Progenitor cell of endocrine pancreas (in vitro differentiated cells): ENCODE measurements around the gene EXOG. TPM values are rescaled to one million over a fixed set of nuclear protein-coding genes. Genes with fewer than 3 reads are reported as not detected.

ENCODE experiments used
- DNase-seq: peaks from one replicate; pipeline ENCODE4 v3.0.0; 2021; ENCODE audit warnings: low spot score; ENCODE audit not compliant: unreplicated experiment
- H3K27ac Mint-ChIP-seq: 2 replicates; pipeline ENCODE4 v1.8.0; 2021; ENCODE audit warnings: mild to moderate bottlenecking, moderate library complexity, mixed read lengths
- H3K27me3 Mint-ChIP-seq: 2 replicates; pipeline ENCODE4 v1.8.0; 2021; ENCODE audit warnings: mixed read lengths
- H3K36me3 Mint-ChIP-seq: 2 replicates; pipeline ENCODE4 v1.8.0; 2022; ENCODE audit warnings: mixed read lengths; ENCODE audit not compliant: insufficient read depth
- H3K4me1 Mint-ChIP-seq: 2 replicates; pipeline ENCODE4 v1.8.0; 2021; ENCODE audit warnings: low read depth, mixed read lengths
- H3K4me3 Mint-ChIP-seq: 2 replicates; pipeline ENCODE4 v1.8.0; 2021; ENCODE audit warnings: low read depth, mild to moderate bottlenecking, moderate library complexity, mixed read lengths
- H3K9me3 Mint-ChIP-seq: 2 replicates; pipeline ENCODE4 v1.8.0; 2021; ENCODE audit warnings: low read depth, mixed read lengths
- total RNA-seq: library from RNA; stranded (reverse); gene quantifications from 2 replicates; pipeline ENCODE4 v1.2.1, GENCODE V29; 2021
- TF ChIP-seq, protein P1 (sequence below): fragments of 200-600 bp; sonication (generic); IDR thresholded peaks from one replicate; pipeline ENCODE4 v1.5.0; 2021; ENCODE audit warnings: antibody characterized with exemption, mild to moderate bottlenecking; ENCODE audit not compliant: unreplicated experiment

EXOG gene
- total RNA-seq, 1 donor from 2014 or later: 15.2 TPM

DNA sequence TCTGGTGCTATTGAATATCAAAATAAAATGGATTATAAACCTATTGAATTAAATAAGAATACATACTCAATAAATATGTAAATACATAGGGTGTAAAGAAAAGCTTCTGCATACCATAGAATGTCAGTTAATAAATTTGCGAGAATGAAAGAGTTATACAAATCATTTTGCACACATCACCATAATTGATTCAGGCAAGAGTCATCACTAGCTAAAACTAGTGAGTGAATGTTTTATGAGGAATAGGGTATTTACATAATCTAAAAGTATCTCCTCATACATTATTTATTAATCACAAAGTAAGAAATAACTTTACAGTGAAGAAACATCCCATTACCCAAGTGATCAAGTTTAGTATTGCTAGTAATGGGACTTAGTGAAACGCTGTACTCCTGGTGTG is 13.6 kb downstream of the EXOG start:
- no peak for DNase-seq
- TF ChIP-seq, protein P1, sequence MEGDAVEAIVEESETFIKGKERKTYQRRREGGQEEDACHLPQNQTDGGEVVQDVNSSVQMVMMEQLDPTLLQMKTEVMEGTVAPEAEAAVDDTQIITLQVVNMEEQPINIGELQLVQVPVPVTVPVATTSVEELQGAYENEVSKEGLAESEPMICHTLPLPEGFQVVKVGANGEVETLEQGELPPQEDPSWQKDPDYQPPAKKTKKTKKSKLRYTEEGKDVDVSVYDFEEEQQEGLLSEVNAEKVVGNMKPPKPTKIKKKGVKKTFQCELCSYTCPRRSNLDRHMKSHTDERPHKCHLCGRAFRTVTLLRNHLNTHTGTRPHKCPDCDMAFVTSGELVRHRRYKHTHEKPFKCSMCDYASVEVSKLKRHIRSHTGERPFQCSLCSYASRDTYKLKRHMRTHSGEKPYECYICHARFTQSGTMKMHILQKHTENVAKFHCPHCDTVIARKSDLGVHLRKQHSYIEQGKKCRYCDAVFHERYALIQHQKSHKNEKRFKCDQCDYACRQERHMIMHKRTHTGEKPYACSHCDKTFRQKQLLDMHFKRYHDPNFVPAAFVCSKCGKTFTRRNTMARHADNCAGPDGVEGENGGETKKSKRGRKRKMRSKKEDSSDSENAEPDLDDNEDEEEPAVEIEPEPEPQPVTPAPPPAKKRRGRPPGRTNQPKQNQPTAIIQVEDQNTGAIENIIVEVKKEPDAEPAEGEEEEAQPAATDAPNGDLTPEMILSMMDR: no peak
- Mint-ChIP-seq H3K9me3 (no peaks in the 10 kb centered on the region), H3K27ac (no peak overlapping the region), H3K27me3 (no peaks in the 10 kb centered on the region), H3K36me3 (peaks cover 7% of the 10 kb centered on the region), H3K4me1 (no peaks in the 10 kb centered on the region), H3K4me3 (no peak overlapping the region)

DNA sequence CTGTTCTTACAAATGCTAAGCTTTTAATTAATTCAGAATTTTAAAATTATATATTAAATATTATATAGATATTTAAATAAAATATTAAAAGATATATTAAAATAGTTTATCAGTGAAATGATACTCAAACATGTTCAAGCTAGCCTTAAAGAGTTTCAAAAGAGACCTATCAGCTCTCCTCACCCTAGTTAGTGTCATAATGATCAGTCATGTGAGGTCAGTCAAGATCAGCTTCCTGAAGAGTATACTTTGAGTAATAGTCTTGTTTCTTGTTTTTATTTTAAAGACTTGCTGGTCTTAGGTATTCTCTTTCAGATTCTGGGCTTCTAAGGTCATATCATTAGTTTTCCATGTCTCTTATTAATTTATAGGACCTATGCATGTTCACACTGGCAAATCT is 14.5 kb downstream of the EXOG start:
- TF ChIP-seq, protein P1: no peak
- Mint-ChIP-seq H3K4me1 (no peaks in the 10 kb centered on the region), H3K4me3 (no peak overlapping the region), H3K36me3 (peaks cover 8% of the 10 kb centered on the region), H3K27me3 (no peaks in the 10 kb centered on the region), H3K27ac (no peak overlapping the region), H3K9me3 (no peaks in the 10 kb centered on the region)
- DNase-seq: no peak

DNA sequence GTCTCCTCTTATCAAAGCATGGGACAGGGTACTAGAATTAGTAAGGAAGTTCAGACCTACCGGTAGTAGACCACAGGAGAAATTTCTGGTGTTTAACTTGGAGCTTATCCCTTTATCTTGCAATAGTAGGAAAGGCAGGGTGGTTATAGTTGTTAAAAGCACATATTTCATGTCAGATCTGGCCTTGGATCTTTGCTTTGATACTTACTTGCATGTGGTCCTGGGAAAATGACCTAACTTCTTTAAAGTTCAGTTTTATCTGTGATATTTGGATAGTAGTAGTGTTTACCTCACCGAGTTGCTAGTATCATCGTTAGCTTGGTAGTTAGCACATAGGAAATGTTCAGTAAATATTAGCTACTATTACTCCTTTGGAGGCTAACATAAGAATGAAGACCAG is 15.4 kb downstream of the EXOG start:
- no peak overlapping the region for H3K4me3 Mint-ChIP-seq
- TF ChIP-seq, protein P1: no peak
- H3K9me3 Mint-ChIP-seq: no peaks in the 10 kb centered on the region

DNA sequence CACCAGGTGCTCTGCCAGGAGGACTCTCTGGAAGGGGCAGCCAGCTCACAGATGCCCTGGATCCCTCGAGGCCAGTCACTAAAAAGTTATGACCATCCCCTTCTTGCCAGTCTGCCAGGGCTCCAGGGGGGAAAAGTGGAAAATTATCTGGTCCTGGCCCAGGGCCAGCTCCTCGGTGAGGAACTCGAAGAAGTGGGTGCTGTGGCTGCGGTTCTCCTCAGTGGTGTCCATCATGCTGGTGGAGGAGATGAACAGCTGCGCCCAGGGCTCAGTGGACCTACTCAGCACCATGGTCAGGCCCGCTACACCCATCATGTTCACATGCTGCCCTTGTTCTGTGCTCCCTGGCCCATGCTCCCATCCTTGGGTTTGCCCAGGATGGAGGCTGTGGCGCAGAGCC is 19.2 kb downstream of the EXOG start:
- TF ChIP-seq, protein P1: no peak
- Mint-ChIP-seq H3K4me1 (peaks cover 4% of the 10 kb centered on the region), H3K36me3 (peaks cover 4% of the 10 kb centered on the region), H3K27me3 (no peaks in the 10 kb centered on the region), H3K9me3 (no peaks in the 10 kb centered on the region), H3K4me3 (no peak overlapping the region), H3K27ac (no peak overlapping the region)
- DNase-seq: no peak

More for the DNA sequence above, 15.4 kb downstream of the EXOG start:
- Mint-ChIP-seq H3K36me3 (peaks cover 8% of the 10 kb centered on the region), H3K27me3 (no peaks in the 10 kb centered on the region), H3K27ac (no peak overlapping the region), H3K4me1 (no peaks in the 10 kb centered on the region)
- DNase-seq: no peak

DNA sequence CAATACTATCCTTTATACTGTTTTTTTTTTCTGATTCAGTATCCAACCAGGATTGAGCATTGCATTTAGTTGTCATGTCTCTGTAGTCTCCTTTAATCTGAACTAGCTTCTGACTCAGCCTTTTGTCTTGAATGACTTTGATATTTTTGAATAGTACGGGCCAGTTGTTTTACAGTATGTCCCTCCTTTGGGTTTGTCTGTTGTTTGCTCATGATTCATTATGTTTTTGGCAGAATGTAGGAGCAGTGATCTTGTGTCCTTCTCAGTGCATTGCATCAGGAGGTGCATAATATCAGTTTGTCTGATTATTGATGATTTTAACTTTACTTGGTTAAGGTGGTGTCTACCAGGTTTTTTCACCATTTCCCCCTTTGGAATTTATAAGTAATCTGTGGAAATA is 20.5 kb downstream of the EXOG start:
- H3K27me3 Mint-ChIP-seq: no peaks in the 10 kb centered on the region
- no peak overlapping the region for H3K4me3 Mint-ChIP-seq
- H3K36me3 Mint-ChIP-seq: peaks cover 4% of the 10 kb centered on the region
- no peaks in the 10 kb centered on the region for H3K9me3 Mint-ChIP-seq
- H3K4me1 Mint-ChIP-seq: peaks cover 4% of the 10 kb centered on the region
- TF ChIP-seq, protein P1: no peak
- DNase-seq: no peak
- no peak overlapping the region for H3K27ac Mint-ChIP-seq
